ENCODE data around the gene MOGAT2.

DNA sequence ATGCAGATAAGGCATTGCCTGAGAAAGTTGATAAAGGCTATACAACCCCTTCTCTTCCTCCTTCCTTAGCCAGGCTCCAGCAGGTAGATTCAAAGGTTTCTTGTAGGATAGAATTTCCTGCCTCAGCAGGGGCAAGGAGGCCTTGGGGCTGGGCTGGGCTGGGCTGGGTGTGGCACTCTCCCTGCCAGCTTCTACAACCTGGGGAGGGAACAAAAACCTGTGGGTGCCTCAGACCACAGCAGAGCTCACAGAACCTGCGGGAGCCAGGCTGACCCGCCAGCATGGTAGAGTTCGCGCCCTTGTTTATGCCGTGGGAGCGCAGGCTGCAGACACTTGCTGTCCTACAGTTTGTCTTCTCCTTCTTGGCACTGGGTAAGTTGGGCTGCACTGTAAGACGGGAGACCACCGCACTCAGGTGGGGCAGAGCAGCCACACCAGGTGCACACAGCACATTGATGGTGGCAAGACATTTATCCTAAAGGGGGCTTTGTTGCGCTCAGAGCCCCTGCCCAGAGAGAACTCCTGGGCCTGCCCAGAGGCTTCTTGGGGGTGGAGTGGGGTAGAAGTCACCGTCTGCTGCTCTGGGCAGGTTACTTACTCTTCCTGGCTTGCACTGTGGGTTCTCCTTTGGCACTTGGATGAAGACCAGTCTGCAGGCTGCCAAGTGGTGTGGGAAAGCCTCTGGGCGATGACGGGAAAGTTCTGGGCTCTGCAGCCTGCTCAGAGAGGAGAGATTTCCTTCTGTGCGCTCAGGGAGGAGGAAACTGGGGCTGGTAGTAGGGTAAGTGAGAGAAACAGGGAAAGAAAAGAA is at the start of gene MOGAT2:
- no peak for TF ChIP-seq CTCF (conservative IDR thresholded peaks at IDR 0.05 in 1 of 2, IDR thresholded peaks at IDR 0.05 in 1 of 2; ENCODE audit: low read depth in 1 of 2, low read length in 2 of 2)
- no peak for TF ChIP-seq EZH2 (IDR thresholded peaks at IDR 0.05; ENCODE audit: low read length, missing control alignments)

All from fibroblast of lung (primary cell).